ENCODE measurements around the gene WNT7A.

Gene WNT7A

GRCh38 chr3:13870902-13871301 lies 9.0 kb downstream of the WNT7A start:
- Mint-ChIP-seq H3K27ac (no peak overlapping the region), H3K4me1 (peaks cover 4% of the 10 kb centered on the region), H3K9me3 (peaks cover 8% of the 10 kb centered on the region), H3K36me3 (ENCODE audit: low read depth) (no peaks in the 10 kb centered on the region), H3K27me3 (ENCODE audit: low read depth, poor library complexity) (peaks cover 93% of the 10 kb centered on the region), H3K4me3 (no peak overlapping the region)
- no peak for TF ChIP-seq CTCF (IDR thresholded peaks at IDR 0.05)
- no peak for DNase-seq

GRCh38 chr3:13869761-13870343 lies 10.0 kb downstream of the WNT7A start:
- Mint-ChIP-seq H3K9me3 (peaks cover 8% of the 10 kb centered on the region), H3K4me3 (no peak overlapping the region), H3K27me3 (ENCODE audit: low read depth, poor library complexity) (peaks cover 89% of the 10 kb centered on the region), H3K27ac (no peak overlapping the region), H3K36me3 (ENCODE audit: low read depth) (no peaks in the 10 kb centered on the region), H3K4me1 (peaks cover 4% of the 10 kb centered on the region)
- no peak for TF ChIP-seq CTCF (IDR thresholded peaks at IDR 0.05)
- DNase-seq: no peak

- DNase-seq: no peak
- peaks cover 4% of the 10 kb centered on the region for H3K4me1 Mint-ChIP-seq
- no peaks in the 10 kb centered on the region for H3K36me3 Mint-ChIP-seq (ENCODE audit: low read depth)
- H3K27me3 Mint-ChIP-seq (ENCODE audit: low read depth, poor library complexity): peaks cover 89% of the 10 kb centered on the region
- TF ChIP-seq CTCF (IDR thresholded peaks at IDR 0.05): no peak
- peaks cover 8% of the 10 kb centered on the region for H3K9me3 Mint-ChIP-seq
- no peak overlapping the region for H3K4me3 Mint-ChIP-seq
- no peak overlapping the region for H3K27ac Mint-ChIP-seq
Observed at GRCh38 chr3:13868844-13869724, 10.8 kb downstream of the WNT7A start.

GRCh38 chr3:13867732-13868131 lies 12.1 kb downstream of the WNT7A start:
- H3K36me3 Mint-ChIP-seq (ENCODE audit: low read depth): no peaks in the 10 kb centered on the region
- DNase-seq: no peak
- no peak for TF ChIP-seq CTCF (IDR thresholded peaks at IDR 0.05)
- no peak overlapping the region for H3K27ac Mint-ChIP-seq
- peaks cover 8% of the 10 kb centered on the region for H3K9me3 Mint-ChIP-seq
- H3K4me1 Mint-ChIP-seq: no peaks in the 10 kb centered on the region
- H3K4me3 Mint-ChIP-seq: no peak overlapping the region
- peaks cover 91% of the 10 kb centered on the region for H3K27me3 Mint-ChIP-seq (ENCODE audit: low read depth, poor library complexity)

GRCh38 chr3:13866041-13866965 lies 13.6 kb downstream of the WNT7A start:
- Mint-ChIP-seq H3K4me3 (no peak overlapping the region), H3K27me3 (ENCODE audit: low read depth, poor library complexity) (peaks cover 89% of the 10 kb centered on the region)
- DNase-seq: no peak

More at GRCh38 chr3:13866041-13866965, 13.6 kb downstream of the WNT7A start:
- TF ChIP-seq CTCF (IDR thresholded peaks at IDR 0.05): no peak
- H3K36me3 Mint-ChIP-seq (ENCODE audit: low read depth): no peaks in the 10 kb centered on the region
- H3K9me3 Mint-ChIP-seq: peaks cover 2% of the 10 kb centered on the region
- no peaks in the 10 kb centered on the region for H3K4me1 Mint-ChIP-seq
- H3K27ac Mint-ChIP-seq: no peak overlapping the region
